Right lobe of liver (tissue), 4 donors: ENCODE measurements around the gene ZFC3H1.

Experiments
- CTCF ChIP-seq, 4 donors: fragments of 200-600 bp in 3 of 4; fragments of 450-650 bp in 1 of 4; IDR thresholded peaks; one replicate each; pipeline versions ENCODE4 v1.5.1 to v1.8.0; 2016 to 2022; ENCODE audit warnings: antibody characterized with exemption in 4 of 4, mild to moderate bottlenecking in 2 of 4
- POLR2A ChIP-seq: fragments of 450-650 bp; IDR thresholded peaks from one replicate; pipeline ENCODE4 v1.6.1; 2017; ENCODE audit warnings: antibody characterized with exemption, mild to moderate bottlenecking
- donor health status: DM: no; HTN: no; CAD: no.
- donor health status: DM: no; HTN: no; CAD: no.
- donor health status: DM: no; HTN: yes; CAD: no.

- no peak for TF ChIP-seq CTCF (IDR thresholded peaks at IDR 0.05)
- no peak for TF ChIP-seq POLR2A
These were observed 87.2 kb downstream of the ZFC3H1 start for GRCh38 chr12:71576496-71576895.
